IPS-11a (cell line): ENCODE results near the gene PIM3.
"Not testable (repeated sequence)": the region's sequence is repeated elsewhere in the genome, so short reads cannot be mapped to it uniquely, and the experiment has no call there.

ENCODE experiments used
- H3K4me3 ChIP-seq: one replicate; pipeline ENCODE4 v1.5.1; 2013; ENCODE audit warnings: low read depth, low read length, control low read depth

The PIM3 gene

DNA sequence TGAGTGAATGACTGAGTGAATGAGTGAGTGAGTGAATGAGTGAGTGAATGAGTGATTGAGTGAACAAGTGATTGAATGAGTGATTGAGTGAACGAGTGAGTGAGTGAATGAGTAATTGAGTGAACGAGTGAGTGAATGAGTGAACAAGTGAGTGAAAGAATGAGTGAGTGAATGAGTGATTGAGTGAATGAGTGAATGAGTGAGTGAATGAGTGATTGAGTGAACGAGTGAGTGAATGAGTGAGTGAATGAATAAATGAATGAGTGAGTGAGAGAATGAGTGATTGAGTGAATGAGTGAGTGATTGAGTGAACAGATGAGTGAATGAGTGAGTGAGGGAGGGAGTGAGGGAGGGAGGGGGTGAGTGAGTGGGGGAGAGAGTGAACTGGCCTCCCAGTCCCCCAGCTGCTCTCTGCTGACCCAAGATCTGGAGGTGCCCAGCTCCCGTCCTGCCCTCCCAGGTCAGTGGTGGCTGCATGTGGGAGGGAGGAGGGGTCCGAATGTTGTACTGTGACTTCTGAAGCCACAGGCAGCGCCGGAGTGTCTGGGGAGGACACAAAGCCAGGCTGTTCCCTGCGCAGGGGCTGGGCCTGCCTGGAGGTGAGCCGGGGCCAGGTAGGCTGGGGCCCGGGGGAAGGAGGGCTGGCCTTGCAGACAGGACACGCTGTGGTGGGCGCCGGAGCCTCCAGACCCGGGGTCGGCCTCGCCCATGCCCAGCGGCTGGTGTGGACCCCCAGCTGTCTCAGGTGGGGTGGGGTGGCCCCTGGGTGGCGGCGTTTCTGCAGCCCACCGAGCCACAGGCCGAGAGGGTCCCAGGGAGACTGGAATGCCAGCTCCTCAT, 17.8 kb upstream of the PIM3 start:
- no peak overlapping the region for H3K4me3 ChIP-seq

GRCh38 chr22:49943405-49943765, 17.2 kb upstream of the PIM3 start:
- no peak overlapping the region for H3K4me3 ChIP-seq

- H3K4me3 ChIP-seq, result no peak overlapping the region
Measured at GRCh38 chr22:49943771-49944398, 16.7 kb upstream of the PIM3 start.

GRCh38 chr22:49944399-49944891, 16.1 kb upstream of the PIM3 start:
- H3K4me3 ChIP-seq, result no peak overlapping the region

DNA sequence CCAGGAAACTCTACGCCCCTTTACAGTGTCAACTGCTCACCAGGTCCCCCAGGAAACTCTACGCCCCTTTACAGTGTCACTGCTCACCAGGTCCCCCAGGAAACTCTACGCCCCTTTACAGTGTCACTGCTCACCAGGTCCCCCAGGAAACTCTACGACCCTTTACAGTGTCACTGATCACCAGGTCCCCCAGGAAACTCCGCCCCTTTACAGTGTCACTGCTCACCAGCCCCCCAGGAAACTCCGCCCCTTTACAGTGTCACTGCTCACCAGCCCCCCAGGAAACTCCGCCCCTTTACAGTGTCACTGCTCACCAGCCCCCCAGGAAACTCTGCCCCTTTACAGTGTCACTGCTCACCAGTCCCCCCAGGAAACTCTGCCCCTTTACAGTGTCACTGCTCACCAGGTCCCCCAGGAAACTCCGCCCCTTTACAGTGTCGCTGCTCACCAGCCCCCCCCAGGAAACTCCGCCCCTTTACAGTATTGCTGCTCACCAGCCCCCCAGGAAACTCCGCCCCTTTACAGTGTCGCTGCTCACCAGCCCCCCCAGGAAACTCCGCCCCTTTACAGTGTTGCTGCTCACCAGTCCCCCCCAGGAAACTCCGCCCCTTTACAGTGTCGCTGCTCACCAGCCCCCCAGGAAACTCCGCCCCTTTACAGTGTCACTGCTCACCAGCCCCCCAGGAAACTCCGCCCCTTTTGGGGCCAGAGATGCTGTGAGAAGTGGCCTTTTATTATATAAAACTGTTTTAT, 15.4 kb upstream of the PIM3 start:
- H3K4me3 ChIP-seq, result not testable (repeated sequence)

DNA sequence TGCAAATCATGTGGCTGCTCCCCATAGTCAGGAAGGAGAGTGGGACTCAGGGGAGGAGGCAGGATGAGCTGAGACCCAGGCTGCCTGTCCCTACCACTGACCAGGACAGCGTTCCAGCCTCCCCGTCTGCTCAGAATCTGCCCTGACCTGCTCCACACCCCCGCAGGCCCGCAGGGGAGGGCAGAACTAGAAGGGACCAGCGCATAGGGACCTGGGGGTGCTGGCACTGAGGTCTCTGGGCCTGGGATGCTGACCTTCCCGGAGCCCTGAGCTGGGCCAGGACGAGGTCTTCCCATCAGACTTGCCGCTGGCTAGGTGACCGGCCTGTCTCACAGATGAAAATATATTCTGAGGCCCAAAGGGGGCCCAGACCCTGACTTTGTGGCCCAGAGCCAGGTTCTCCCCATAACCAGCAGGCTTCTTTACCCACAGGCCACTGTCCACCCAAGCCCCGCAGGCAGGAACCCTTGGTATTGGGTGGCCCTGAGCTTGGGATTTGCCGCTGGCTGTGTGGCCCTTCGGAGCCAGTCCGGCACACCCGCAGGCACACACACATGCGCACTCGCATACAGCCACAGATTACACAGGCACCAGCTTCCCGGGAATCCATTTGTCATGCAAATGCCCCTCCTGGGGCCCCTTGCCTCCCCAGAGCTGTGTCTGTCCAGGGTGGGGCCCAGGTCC, 13.8 kb upstream of the PIM3 start:
- H3K4me3 ChIP-seq, result no peak overlapping the region

DNA sequence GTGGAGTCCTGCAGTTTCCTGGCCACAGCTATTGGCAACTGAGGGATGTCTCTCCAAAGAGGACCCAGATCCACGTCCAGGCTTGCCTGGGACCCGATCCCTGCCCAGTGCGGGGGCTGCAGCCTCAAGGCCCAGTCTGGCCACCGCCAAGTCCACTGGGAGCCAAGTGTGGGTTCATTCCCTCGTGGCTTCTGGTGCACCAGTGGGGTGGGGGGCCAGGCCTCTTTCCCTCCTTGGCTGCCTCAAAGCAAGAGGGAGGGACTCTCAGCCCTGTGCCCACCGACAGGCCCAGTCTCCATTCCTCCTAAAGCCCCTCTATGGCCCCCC, 13.3 kb upstream of the PIM3 start:
- no peak overlapping the region for H3K4me3 ChIP-seq

- no peak overlapping the region for H3K4me3 ChIP-seq
Measured at GRCh38 chr22:49948116-49948957, 12.2 kb upstream of the PIM3 start.

GRCh38 chr22:49948958-49949913, 11.3 kb upstream of the PIM3 start:
- H3K4me3 ChIP-seq, result no peak overlapping the region

- H3K4me3 ChIP-seq, result no peak overlapping the region
Measured at GRCh38 chr22:49949914-49950292, 10.7 kb upstream of the PIM3 start.

GRCh38 chr22:49950396-49950994, 10.1 kb upstream of the PIM3 start:
- H3K4me3 ChIP-seq, result no peak overlapping the region

DNA sequence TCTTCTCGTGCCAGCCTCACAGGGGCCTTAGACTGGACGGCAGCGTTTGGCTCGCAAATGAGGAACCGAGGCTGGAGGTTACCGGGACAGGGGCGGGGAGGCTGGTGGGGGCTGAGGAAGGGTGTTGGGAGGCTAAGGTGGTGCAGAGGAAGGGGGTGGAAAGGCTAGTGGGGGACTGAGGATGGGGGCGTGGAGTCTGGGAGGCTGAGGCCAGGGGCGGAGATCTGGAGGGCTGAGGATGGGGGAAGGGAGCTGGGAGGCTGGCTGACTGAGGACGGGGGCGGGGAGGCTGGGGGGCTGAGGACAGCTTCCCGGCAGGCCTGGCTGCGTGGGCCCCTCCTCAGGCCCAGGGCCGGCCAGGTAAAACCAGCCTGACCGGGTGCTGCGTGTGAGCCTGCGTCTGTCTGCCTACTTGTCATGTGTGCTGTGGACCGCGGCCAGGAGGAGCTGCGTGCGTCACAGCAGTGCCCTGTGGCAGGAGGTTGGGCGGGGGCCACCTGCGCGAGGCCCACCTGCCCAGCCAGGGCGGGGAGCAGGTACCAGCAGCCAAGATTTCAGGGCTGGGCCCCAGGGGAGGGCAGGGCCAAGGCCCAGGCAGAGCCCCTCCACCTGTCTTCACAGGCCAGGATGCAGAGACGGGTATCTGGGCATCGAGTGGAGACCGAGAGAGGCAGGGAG, 9.4 kb upstream of the PIM3 start:
- H3K4me3 ChIP-seq, result no peak overlapping the region

- no peak overlapping the region for H3K4me3 ChIP-seq
Measured at GRCh38 chr22:49951678-49951985, 8.9 kb upstream of the PIM3 start.

GRCh38 chr22:49951986-49952896, 8.3 kb upstream of the PIM3 start:
- no peak overlapping the region for H3K4me3 ChIP-seq

DNA sequence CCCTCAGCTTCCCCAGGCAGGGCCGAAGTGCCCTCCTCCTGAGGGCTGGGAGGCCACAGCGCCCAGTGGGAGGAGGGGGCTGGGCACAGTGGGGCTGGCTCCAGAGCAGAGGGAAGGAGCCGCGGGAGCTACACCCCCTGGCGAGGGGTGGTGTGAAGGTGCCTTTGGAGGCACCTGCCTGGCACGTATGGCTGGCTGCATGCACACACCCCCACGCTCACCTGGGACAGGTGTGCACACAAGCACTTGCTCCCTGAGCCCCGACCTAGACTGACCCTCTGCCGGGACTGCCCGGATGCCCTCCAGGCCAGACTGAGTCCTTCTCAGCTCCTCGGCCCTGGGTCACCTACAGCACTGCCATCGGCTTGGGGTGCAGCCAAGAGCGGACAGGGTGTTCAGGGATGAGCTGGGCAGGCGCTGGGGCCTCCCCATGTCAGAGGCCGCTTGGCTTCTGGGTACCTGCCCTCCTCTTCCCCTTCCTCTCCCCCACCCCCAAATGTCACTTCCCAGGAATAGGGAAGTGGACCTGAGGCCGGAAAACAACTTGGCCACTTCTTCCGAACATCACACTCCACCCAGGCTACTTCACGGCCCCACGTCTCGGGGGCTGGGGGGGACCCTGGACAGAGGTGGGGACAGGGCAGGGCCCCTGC, 7.4 kb upstream of the PIM3 start:
- no peak overlapping the region for H3K4me3 ChIP-seq

DNA sequence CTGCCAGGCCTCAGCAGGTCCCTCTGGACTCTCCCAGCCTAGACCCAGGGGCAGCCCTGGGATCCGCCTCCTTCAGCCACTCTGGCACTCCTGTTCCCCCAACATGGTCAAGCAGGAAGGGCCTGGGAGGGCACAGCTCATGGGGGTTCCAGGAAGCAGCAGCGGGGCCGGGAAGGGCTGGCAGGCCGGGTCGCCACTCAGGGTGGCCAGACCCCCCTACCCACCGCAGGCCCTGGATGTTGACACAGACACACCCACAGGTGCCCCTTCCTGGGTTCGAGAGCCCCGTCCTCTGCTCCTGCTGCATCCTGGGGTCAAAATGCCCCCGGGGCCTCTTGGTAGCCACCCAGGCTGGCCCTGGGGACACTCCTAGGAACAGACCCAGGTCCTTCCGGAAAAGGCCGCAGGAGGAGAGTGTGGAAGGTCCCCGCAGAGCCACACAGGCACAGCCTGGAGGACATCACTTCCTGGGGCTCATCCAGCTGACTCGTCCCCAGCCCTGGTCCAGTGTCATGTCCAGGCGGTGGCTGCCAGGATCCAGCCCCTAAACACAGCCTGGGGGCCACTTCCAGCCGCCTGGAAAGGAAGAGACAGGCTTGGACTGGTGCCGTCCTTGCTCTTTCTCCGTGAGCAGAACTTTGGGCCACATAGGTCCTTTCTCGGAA, 6.8 kb upstream of the PIM3 start:
- no peak overlapping the region for H3K4me3 ChIP-seq

DNA sequence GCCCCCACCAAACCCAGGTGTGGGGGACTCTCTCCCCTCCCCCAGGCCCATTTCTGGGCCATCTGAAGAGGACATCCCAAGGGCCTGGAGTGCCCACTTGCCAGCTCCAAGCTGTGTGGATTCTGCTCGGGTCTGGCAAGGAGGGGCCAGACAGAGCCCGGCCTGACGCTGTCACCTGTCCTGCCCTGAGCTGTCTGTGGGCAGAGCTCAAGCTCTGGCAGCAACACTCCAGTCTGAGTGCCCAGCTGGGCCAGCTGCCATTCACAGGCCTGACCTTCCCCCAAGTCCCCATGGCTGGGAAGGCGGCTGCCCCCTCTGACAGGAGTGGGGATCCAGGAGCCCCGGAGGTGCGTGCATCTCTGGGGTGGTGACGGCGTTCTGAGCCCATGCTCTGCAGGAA, 6.2 kb upstream of the PIM3 start:
- no peak overlapping the region for H3K4me3 ChIP-seq
